ENCODE measurements around the gene MET. TPM values are rescaled to one million over a fixed set of nuclear protein-coding genes. Genes with fewer than 3 reads are reported as not detected.
A peak's percentile ranks its signal among the peaks of the same experiment; 100 is the strongest.

MET gene
- total and polyA plus RNA-seq, 2 of the 13 experiments (the other 11 are each of a cell fraction or from before 2014, with no cell fraction given): 21.8 to 31.5 TPM

DNA sequence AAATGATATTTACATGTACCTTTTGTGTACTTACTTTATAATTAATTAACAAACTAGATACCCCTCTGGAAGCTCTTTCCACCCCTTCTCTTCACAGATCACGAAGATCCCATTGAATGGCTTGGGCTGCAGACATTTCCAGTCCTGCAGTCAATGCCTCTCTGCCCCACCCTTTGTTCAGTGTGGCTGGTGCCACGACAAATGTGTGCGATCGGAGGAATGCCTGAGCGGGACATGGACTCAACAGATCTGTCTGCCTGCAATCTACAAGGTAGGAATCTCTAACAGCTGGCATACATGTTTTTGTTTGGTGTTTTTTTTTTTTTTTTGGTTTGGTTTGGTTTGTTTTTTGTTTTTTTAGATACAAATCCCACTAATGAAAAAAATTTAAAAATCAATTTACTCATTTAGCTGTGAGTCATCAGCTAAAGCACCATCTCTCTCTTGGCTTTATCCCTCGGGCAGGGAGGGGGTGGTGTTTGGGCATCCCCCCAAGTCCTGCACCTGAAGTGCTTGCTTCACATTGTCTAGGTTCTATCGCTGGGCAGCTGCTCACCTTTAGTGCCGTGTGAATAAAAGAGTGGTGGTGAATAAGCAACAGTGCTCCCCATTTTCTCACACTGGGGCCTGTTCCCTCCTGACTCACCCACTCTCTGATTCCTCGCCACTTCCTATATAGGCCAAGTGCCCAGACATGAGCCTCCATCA, 68.9 kb downstream of the MET start:
- intact Hi-C loops (cut with micrococcal nuclease; ENCODE audit: unreplicated experiment) (loop anchor here (5.0 kb wide), 2 partner anchors 66 to 149 kb away; no protein-coding TSS in a partner anchor), in situ Hi-C loops (cut with HindIII; ENCODE audit: extremely low pct_ligation_motif_present, low pct_unique_long_range_greater_than_20kb) (no loop called here)
- H3K4me1 ChIP-seq (ENCODE audit: insufficient read depth, low read length): peaks cover 77% of the 10 kb centered on the region
- FAIRE-seq (no peak), ATAC-seq (no peak), DNase-seq (ENCODE audit: low spot score) (no peak)
- 98% methylated on average over 9 of the region's 9 CpGs for WGBS (ENCODE audit: low lambda C conversion rate)
- H3K4me3 ChIP-seq (replicated peaks in 1 of 3; ENCODE audit: insufficient read depth in 1 of 3, low read depth in 2 of 3, low read length in 3 of 3): peak overlapping the region in 1 of 3 experiments; percentile 13; a peak in 1 of 6 replicates
- TF ChIP-seq BORCS8-MEF2B (CRISPR knock-in tag; IDR thresholded peaks at IDR 0.05) (0 out of 2 replicates have a peak, but pooled peaks have one; percentile 25), FLYWCH1 (CRISPR knock-in tag; IDR thresholded peaks at IDR 0.05) (no peak), MYPOP (CRISPR knock-in tag; IDR thresholded peaks at IDR 0.05) (0 out of 2 replicates have a peak, but pooled peaks have one; percentile 2), PAX8 (CRISPR knock-in tag; IDR thresholded peaks at IDR 0.05; ENCODE audit: borderline replicate concordance) (no peak), ASH2L (IDR thresholded peaks at IDR 0.05; ENCODE audit: insufficient read length, low read depth, low read length) (no peak), ZNF263 (CRISPR knock-in tag; IDR thresholded peaks at IDR 0.05) (0 out of 2 replicates have a peak, but pooled peaks have one; percentile 38)
- TF ChIP-seq, protein P1, sequence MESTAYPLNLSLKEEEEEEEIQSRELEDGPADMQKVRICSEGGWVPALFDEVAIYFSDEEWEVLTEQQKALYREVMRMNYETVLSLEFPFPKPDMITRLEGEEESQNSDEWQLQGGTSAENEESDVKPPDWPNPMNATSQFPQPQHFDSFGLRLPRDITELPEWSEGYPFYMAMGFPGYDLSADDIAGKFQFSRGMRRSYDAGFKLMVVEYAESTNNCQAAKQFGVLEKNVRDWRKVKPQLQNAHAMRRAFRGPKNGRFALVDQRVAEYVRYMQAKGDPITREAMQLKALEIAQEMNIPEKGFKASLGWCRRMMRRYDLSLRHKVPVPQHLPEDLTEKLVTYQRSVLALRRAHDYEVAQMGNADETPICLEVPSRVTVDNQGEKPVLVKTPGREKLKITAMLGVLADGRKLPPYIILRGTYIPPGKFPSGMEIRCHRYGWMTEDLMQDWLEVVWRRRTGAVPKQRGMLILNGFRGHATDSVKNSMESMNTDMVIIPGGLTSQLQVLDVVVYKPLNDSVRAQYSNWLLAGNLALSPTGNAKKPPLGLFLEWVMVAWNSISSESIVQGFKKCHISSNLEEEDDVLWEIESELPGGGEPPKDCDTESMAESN (CRISPR knock-in tag; conservative IDR thresholded peaks at IDR 0.05): no peak
- H3K4me2 ChIP-seq (ENCODE audit: low read depth, low read length): peak overlapping the region; percentile 53
- H4K20me1 ChIP-seq (ENCODE audit: insufficient read depth, low read length): no peaks in the 10 kb centered on the region
- H3K9ac ChIP-seq (ENCODE audit: insufficient read depth, low read depth, low read length): no peak overlapping the region
- no peaks in the 10 kb centered on the region for H3K27me3 ChIP-seq (ENCODE audit: control insufficient read depth in 1 of 2, insufficient read depth in 2 of 2, low read length in 2 of 2)
- H3K36me3 ChIP-seq (replicated peaks in 1 of 2; ENCODE audit: control insufficient read depth in 1 of 2, insufficient read depth in 2 of 2, low read length in 2 of 2): peaks cover 9 to 10% of the 10 kb centered on the region in 2 experiments; a peak in 3 of 5 replicates
- no peaks in the 10 kb centered on the region for H3K79me2 ChIP-seq (ENCODE audit: insufficient read depth, low read length)
- H3K9me3 ChIP-seq (ENCODE audit: low read length): no peaks in the 10 kb centered on the region
- H3K27ac ChIP-seq (ENCODE audit: extremely low read length, insufficient read depth, low read length): peak overlapping the region; percentile 40
- BruUV-seq (replicated peaks): no TSS peak
- POLR2A ChIA-PET: interaction anchor here (1.8 kb wide), 1 partner anchor 9 kb away, joined by 7 read pairs; no protein-coding TSS in a partner anchor
- H2AFZ ChIP-seq (ENCODE audit: low read length): no peak overlapping the region
- CTCF ChIA-PET (ENCODE audit: low intra/inter-chr PET ratio, low total read pairs): no interaction called here

All from HepG2 (cell line).